Measurements from ENCODE around the gene AGBL5. TPM values are rescaled to one million over a fixed set of nuclear protein-coding genes. Genes with fewer than 3 reads are reported as not detected.

AGBL5 gene
- total and polyA plus RNA-seq, 8 donors = 12.0 to 54.5 (median 50.2) TPM

GRCh38 chr2:27038631-27039339 lies 12.7 kb upstream of the AGBL5 start:
- no peak overlapping the region for H3K4me3 ChIP-seq
- TF ChIP-seq CTCF (IDR thresholded peaks at IDR 0.05) = no peak
- ATAC-seq (no peak), DNase-seq (no peak)
- intact Hi-C loops (cut with DNase I) = loop anchor here in 1 of 2 donors (10.0 kb wide), 1 partner anchor 46 kb away; the partner anchor contains the start of gene KHK
- H3K27ac ChIP-seq = no peak overlapping the region
- peaks cover 5 to 89% of the 10 kb centered on the region in 2 donors for H3K36me3 ChIP-seq
- peaks cover 11 to 16% of the 10 kb centered on the region in 2 donors for H3K4me1 ChIP-seq
- no peaks in the 10 kb centered on the region for H3K9me3 ChIP-seq
- no peaks in the 10 kb centered on the region for H3K27me3 ChIP-seq

- H3K27me3 ChIP-seq = no peaks in the 10 kb centered on the region
- peaks cover 5 to 89% of the 10 kb centered on the region in 2 donors for H3K36me3 ChIP-seq
- H3K27ac ChIP-seq = no peak overlapping the region
- no peak overlapping the region for H3K4me3 ChIP-seq
- DNase-seq (no peak), ATAC-seq (no peak)
- H3K4me1 ChIP-seq = peaks cover 5 to 10% of the 10 kb centered on the region in 2 donors
- intact Hi-C loops (cut with DNase I) = loop anchor here in 1 of 2 donors (10.0 kb wide), 1 partner anchor 45 kb away; the partner anchor contains the start of gene KHK
- no peaks in the 10 kb centered on the region for H3K9me3 ChIP-seq
- no peak for TF ChIP-seq CTCF (IDR thresholded peaks at IDR 0.05)
Measured at GRCh38 chr2:27039426-27039825, 12.0 kb upstream of the AGBL5 start.

- DNase-seq (no peak), ATAC-seq (no peak)
- Histone ChIP-seq H3K36me3 (peaks cover 5 to 86% of the 10 kb centered on the region in 2 donors), H3K4me1 (peaks cover 2 to 5% of the 10 kb centered on the region in 2 donors), H3K27me3 (no peaks in the 10 kb centered on the region), H3K9me3 (no peaks in the 10 kb centered on the region), H3K4me3 (no peak overlapping the region), H3K27ac (no peak overlapping the region)
- intact Hi-C loops (cut with DNase I) = loop anchor here in 1 of 2 donors (10.0 kb wide), 1 partner anchor 45 kb away; the partner anchor contains the start of gene KHK
- TF ChIP-seq CTCF (IDR thresholded peaks at IDR 0.05) = no peak
Measured at GRCh38 chr2:27039871-27040270, 11.6 kb upstream of the AGBL5 start.

- Histone ChIP-seq H3K4me3 (no peak overlapping the region), H3K9me3 (no peaks in the 10 kb centered on the region), H3K36me3 (peaks cover 5 to 81% of the 10 kb centered on the region in 2 donors), H3K27ac (no peak overlapping the region), H3K4me1 (peaks cover 0 to 1% of the 10 kb centered on the region in 2 donors), H3K27me3 (no peaks in the 10 kb centered on the region)
- DNase-seq (no peak), ATAC-seq (no peak)
- TF ChIP-seq CTCF (IDR thresholded peaks at IDR 0.05) = no peak
- intact Hi-C loops (cut with DNase I) = no loop called here
Measured at GRCh38 chr2:27040282-27040681, 11.2 kb upstream of the AGBL5 start.

GRCh38 chr2:27041752-27042151 lies 9.7 kb upstream of the AGBL5 start:
- ATAC-seq = no peak
- intact Hi-C loops (cut with DNase I) = no loop called here
- DNase-seq = no peak

More at GRCh38 chr2:27041752-27042151, 9.7 kb upstream of the AGBL5 start:
- Histone ChIP-seq H3K27me3 (no peaks in the 10 kb centered on the region), H3K9me3 (no peaks in the 10 kb centered on the region), H3K36me3 (peaks cover 5 to 67% of the 10 kb centered on the region in 2 donors), H3K27ac (no peak overlapping the region), H3K4me1 (no peaks in the 10 kb centered on the region), H3K4me3 (no peak overlapping the region)
- TF ChIP-seq CTCF (IDR thresholded peaks at IDR 0.05) = no peak
